Measurements from ENCODE around the gene NTN3. TPM values are rescaled to one million over a fixed set of nuclear protein-coding genes. Genes with fewer than 3 reads are reported as not detected.
A peak's percentile ranks its signal among the peaks of the same experiment; 100 is the strongest.

The NTN3 gene
- total and polyA plus RNA-seq, 2 experiments from 2014 or later: 2.4 to 4.8 TPM

DNA sequence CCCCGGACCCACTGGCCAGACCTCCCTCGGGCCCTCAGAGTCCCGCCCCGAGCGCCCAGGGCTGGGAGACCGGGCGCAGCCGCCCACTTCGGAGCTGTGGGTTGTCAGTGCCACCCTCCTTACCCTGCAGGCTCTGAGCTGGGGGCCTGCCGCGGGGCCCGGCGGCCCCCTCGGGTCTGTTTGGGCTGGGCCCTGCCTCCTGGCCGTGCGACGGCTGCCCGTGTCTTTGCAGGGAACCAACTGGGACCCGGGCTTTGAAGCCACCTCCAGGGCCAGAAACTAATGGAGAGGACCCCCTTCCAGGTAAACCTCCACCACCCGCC lies 10.7 kb upstream of the NTN3 start:
- Histone ChIP-seq H3K4me2 (peak overlapping the region; percentile 92), H2AFZ (peak overlapping the region; percentile 26), H4K20me1 (ENCODE audit: insufficient read depth, poor library complexity, severe bottlenecking) (no peaks in the 10 kb centered on the region), H3K27me3 (no peaks in the 10 kb centered on the region), H3K36me3 (replicated peaks; ENCODE audit: insufficient read depth, low read depth) (no peaks in the 10 kb centered on the region), H3K9me3 (ENCODE audit: low read depth) (no peaks in the 10 kb centered on the region), H3K4me3 (peak overlapping the region; percentile 84), H3K79me2 (no peaks in the 10 kb centered on the region), H3K27ac (no peak overlapping the region), H3K9me2 (replicated peaks; ENCODE audit: insufficient read depth) (no peaks in the 10 kb centered on the region), H3K4me1 (ENCODE audit: insufficient read depth) (peaks cover 7% of the 10 kb centered on the region)
- no peak for DNase-seq (ENCODE audit: low spot score)
- no peak for TF ChIP-seq CTCF (IDR thresholded peaks at IDR 0.05; ENCODE audit: poor library complexity)
- no peak for TF ChIP-seq EZH2phosphoT487 (IDR thresholded peaks at IDR 0.05; ENCODE audit: low read depth, severe bottlenecking, unreplicated experiment)
- no peak for TF ChIP-seq EZH2 (IDR thresholded peaks at IDR 0.05; ENCODE audit: borderline replicate concordance)
- WGBS (ENCODE audit: low lambda C conversion rate, missing lambda C conversion rate): 7% methylated on average over 20 of the region's 20 CpGs

DNA sequence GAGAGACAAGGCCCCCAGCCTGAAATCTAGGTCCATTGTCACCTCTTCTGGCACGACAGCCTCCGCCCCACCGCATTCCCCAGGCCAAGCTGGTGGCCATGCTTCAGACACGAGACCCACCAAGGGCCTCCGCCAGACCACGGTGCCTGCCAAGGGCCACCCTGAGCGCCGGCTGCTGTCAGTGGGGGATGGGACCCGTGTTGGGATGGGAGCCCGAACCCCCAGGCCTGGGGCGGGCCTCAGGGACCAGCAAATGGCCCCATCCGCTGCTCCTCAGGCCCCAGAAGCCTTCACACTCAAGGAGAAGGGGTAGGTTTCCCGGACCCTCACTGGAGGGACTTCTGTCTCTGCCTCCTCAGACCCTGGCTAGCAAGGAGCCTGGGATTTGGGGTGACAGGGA lies 10.2 kb upstream of the NTN3 start:
- Histone ChIP-seq H3K4me2 (peak overlapping the region; percentile 92), H3K4me3 (no peak overlapping the region), H3K27me3 (no peaks in the 10 kb centered on the region), H3K79me2 (no peaks in the 10 kb centered on the region), H3K9me2 (replicated peaks; ENCODE audit: insufficient read depth) (no peaks in the 10 kb centered on the region), H4K20me1 (ENCODE audit: insufficient read depth, poor library complexity, severe bottlenecking) (no peaks in the 10 kb centered on the region), H3K36me3 (replicated peaks; ENCODE audit: insufficient read depth, low read depth) (no peaks in the 10 kb centered on the region), H3K9me3 (ENCODE audit: low read depth) (no peaks in the 10 kb centered on the region), H3K27ac (no peak overlapping the region), H3K4me1 (ENCODE audit: insufficient read depth) (peaks cover 7% of the 10 kb centered on the region), H2AFZ (no peak overlapping the region)
- WGBS (ENCODE audit: low lambda C conversion rate, missing lambda C conversion rate): 88% methylated on average over 13 of the region's 13 CpGs
- DNase-seq (ENCODE audit: low spot score): no peak
- no peak for TF ChIP-seq CTCF (IDR thresholded peaks at IDR 0.05; ENCODE audit: poor library complexity)

- no peak overlapping the region for H3K27ac ChIP-seq
- 95% methylated on average over 23 of the region's 23 CpGs for WGBS (ENCODE audit: low lambda C conversion rate, missing lambda C conversion rate)
- H3K4me3 ChIP-seq: no peak overlapping the region
Observed at GRCh38 chr16:2462031-2462866, 8.8 kb upstream of the NTN3 start.

More at GRCh38 chr16:2462031-2462866, 8.8 kb upstream of the NTN3 start:
- no peak for DNase-seq (ENCODE audit: low spot score)
- Histone ChIP-seq H3K27me3 (no peaks in the 10 kb centered on the region), H3K4me1 (ENCODE audit: insufficient read depth) (peaks cover 9% of the 10 kb centered on the region), H3K79me2 (no peaks in the 10 kb centered on the region), H3K36me3 (replicated peaks; ENCODE audit: insufficient read depth, low read depth) (no peaks in the 10 kb centered on the region), H3K9me3 (ENCODE audit: low read depth) (no peaks in the 10 kb centered on the region), H3K9me2 (replicated peaks; ENCODE audit: insufficient read depth) (no peaks in the 10 kb centered on the region), H2AFZ (no peak overlapping the region), H3K4me2 (no peak overlapping the region), H4K20me1 (ENCODE audit: insufficient read depth, poor library complexity, severe bottlenecking) (no peaks in the 10 kb centered on the region)
- TF ChIP-seq EZH2 (IDR thresholded peaks at IDR 0.05; ENCODE audit: borderline replicate concordance) (no peak), CTCF (IDR thresholded peaks at IDR 0.05; ENCODE audit: poor library complexity) (no peak)

All from hepatocyte (in vitro differentiated cells).